ENCODE results near the gene UNC45B.
"Not testable (repeated sequence)": the region's sequence is repeated elsewhere in the genome, so short reads cannot be mapped to it uniquely, and the experiment has no call there.

- TF ChIP-seq EZH2 (IDR thresholded peaks at IDR 0.05; ENCODE audit: borderline replicate concordance, insufficient read depth, low read depth, low read length, poor library complexity, severe bottlenecking); CTCF (IDR thresholded peaks at IDR 0.05): not testable (repeated sequence)
These were observed 24.7 kb downstream of the UNC45B start for GRCh38 chr17:35172321-35172720.

Measured in B cell (primary cell).